ENCODE measurements around the gene TAF1D.

Gene TAF1D

DNA sequence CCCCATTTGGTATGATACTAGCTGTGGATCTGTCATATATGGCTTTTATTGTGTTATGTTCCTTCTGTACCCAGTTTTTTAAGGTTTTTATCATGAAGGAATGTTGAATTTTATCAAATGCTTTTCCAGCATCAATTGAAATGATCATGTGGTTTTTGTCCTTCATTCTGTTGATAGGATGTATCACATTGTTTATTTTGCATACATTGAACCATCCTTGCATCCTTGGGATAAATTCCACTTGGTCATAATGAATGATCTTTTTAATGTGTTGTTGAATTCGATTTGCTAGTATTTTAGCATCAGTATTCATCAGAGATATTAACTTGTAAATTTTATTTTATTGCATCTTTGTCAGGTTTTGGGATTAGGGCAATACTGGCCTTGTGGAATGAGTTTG is 31.1 kb downstream of the TAF1D start:
- no peak overlapping the region for H3K4me3 ChIP-seq (ENCODE audit: low read depth, low read length)
- no peak for DNase-seq (ENCODE audit: low read depth)
- TF ChIP-seq, protein P1, sequence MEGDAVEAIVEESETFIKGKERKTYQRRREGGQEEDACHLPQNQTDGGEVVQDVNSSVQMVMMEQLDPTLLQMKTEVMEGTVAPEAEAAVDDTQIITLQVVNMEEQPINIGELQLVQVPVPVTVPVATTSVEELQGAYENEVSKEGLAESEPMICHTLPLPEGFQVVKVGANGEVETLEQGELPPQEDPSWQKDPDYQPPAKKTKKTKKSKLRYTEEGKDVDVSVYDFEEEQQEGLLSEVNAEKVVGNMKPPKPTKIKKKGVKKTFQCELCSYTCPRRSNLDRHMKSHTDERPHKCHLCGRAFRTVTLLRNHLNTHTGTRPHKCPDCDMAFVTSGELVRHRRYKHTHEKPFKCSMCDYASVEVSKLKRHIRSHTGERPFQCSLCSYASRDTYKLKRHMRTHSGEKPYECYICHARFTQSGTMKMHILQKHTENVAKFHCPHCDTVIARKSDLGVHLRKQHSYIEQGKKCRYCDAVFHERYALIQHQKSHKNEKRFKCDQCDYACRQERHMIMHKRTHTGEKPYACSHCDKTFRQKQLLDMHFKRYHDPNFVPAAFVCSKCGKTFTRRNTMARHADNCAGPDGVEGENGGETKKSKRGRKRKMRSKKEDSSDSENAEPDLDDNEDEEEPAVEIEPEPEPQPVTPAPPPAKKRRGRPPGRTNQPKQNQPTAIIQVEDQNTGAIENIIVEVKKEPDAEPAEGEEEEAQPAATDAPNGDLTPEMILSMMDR (conservative IDR thresholded peaks at IDR 0.05; ENCODE audit: low read depth, low read length): no peak

DNA sequence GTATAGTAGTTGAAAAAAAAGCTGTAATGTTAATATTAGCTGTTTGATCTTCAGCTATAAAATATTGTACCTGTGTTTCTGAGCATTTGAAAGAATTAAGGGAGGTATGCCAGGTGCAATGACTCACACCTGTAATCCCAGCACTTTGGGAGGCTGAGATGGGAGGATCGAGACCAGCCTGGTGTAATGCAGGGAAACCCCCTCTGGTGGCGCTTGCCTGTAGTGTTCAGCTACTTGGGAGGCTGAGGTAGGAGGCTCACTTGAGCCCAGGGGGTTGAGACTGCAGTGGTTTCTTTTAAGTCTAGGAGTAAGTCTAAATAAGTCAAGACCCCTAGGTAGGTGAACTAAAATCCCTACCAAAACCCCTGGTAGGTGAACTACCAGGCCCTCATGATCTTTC is 37.1 kb downstream of the TAF1D start:
- no peak for DNase-seq (ENCODE audit: low read depth)
- TF ChIP-seq, protein P1 (conservative IDR thresholded peaks at IDR 0.05; ENCODE audit: low read depth, low read length): no peak
- H3K4me3 ChIP-seq (ENCODE audit: low read depth, low read length): no peak overlapping the region

DNA sequence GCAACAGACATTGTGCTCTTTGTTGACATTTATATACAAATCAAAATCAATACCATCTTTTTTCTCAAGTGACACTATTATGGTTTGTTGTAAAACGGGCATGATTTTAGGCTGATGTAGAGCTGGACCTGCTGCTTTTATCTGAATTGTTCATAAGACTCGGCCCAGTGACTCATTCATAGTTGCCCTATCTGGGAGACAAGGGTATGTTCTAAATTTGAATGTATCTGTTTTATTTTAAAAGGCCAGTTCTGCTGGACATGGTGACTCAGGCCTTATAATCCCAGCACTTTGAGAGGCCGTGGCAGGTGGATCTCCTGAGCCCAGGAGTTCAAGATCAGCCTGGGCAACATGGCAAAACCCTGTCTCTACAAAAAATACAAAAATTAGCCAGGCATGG is 40.5 kb downstream of the TAF1D start:
- TF ChIP-seq, protein P1 (conservative IDR thresholded peaks at IDR 0.05; ENCODE audit: low read depth, low read length): no peak
- DNase-seq (ENCODE audit: low read depth): peak; percentile 34

DNA sequence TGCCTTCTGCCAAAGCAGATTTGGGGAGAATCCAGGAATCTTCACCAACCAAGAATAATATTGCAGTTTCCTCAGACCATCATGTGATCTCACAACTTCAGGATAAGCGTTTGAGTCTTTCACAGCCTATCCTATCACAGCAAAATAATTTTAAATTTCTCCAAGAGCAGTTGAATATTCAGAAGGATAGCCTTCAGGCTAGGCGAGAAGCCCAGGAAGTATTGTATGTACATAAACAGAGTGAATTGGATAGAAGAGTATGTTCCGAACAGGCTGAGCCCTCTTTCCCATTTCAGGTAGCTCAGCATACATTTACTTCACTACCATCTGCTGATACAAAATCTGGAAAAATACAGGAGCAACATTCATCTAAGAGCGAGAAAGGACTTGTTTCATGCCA is 43.7 kb downstream of the TAF1D start:
- no peak overlapping the region for H3K4me3 ChIP-seq (ENCODE audit: low read depth, low read length)
- TF ChIP-seq, protein P1 (conservative IDR thresholded peaks at IDR 0.05; ENCODE audit: low read depth, low read length): no peak
- DNase-seq (ENCODE audit: low read depth): no peak

More for the DNA sequence above, 40.5 kb downstream of the TAF1D start:
- H3K4me3 ChIP-seq (ENCODE audit: low read depth, low read length): no peak overlapping the region

DNA sequence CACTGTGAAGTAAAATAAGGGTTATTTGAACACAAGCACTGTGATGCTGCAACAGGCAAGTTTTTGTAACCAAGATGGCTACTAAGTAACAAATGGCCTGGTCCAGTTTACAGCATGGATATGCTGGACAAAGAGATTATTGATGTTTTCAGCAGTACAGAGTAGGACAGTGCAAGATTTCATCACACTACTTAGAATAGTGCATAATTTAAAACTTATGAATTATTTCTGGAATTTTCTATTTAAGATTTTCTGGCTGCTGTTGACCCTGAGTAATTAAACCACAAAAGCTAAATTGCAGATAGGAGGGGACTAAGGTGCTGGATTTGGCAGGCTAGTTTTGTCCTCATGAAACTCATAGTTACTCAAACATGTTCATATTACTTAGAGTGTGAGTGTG is 46.7 kb downstream of the TAF1D start:
- TF ChIP-seq, protein P1 (conservative IDR thresholded peaks at IDR 0.05; ENCODE audit: low read depth, low read length): no peak
- DNase-seq (ENCODE audit: low read depth): no peak
- H3K4me3 ChIP-seq (ENCODE audit: low read depth, low read length): no peak overlapping the region

DNA sequence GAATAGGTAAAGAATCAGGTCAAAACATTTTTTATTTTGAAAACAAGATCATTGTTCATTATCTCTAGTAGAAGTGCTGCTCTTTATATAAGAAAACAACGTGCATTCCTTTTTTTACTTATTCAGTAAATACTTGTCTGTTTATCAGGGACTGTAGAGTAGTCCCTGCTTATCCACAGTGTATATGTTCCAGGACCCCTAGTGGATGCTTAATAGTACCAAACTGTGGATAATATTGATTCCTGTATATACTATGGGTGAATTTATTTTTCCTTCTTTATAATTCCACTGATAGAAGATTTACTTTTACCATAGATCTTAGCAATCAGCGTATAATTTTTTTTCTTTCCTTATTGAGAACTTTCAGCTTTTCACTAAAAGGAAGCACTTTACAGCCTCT is 47.2 kb downstream of the TAF1D start:
- H3K4me3 ChIP-seq (ENCODE audit: low read depth, low read length): no peak overlapping the region
- DNase-seq (ENCODE audit: low read depth): peak; percentile 20
- TF ChIP-seq, protein P1 (conservative IDR thresholded peaks at IDR 0.05; ENCODE audit: low read depth, low read length): no peak

DNA sequence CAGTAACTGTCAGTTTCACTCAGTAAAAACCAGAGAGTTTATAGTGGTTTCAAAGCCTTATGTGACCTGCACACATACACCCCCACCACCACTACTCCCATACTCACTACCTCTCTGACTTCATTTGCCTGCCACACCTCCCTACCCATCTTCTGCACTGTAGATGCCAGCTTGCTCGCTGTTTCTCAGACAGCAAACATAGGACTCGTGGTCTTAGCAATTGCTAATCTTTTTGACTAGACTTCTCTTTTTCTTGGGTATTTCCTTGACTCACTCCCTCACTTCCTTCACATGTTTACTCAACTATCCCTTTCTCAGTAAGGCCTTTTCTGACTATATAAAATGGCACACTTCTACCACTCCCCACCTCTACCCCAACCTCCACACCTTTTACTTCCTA is 52.1 kb downstream of the TAF1D start:
- TF ChIP-seq, protein P1 (conservative IDR thresholded peaks at IDR 0.05; ENCODE audit: low read depth, low read length): no peak
- no peak overlapping the region for H3K4me3 ChIP-seq (ENCODE audit: low read depth, low read length)
- no peak for DNase-seq (ENCODE audit: low read depth)
